Spleen (tissue), 11 donors: ENCODE results near the gene INO80. TPM values are rescaled to one million over a fixed set of nuclear protein-coding genes. Genes with fewer than 3 reads are reported as not detected.

Experiments
- DNase-seq: peaks from one replicate; pipeline ENCODE4 v3.0.0-alpha.2; 2020
- H3K27ac ChIP-seq, 8 donors: fragments of 200-600 bp; sonication (generic) in 7 of 8; 1 replicate in 4 of 8; 2 replicates in 4 of 8; pipeline versions ENCODE4 v1.5.0 to v1.8.0; 2016 to 2021; ENCODE audit warnings: inconsistent platforms in 4 of 8, mild to moderate bottlenecking in 4 of 8, moderate library complexity in 1 of 8
- H3K27me3 ChIP-seq, 7 donors: fragments of 200-600 bp; sonication (generic) in 6 of 7; replicated peaks in 1 of 7; 1 replicate in 4 of 7; 2 replicates in 3 of 7; pipeline versions ENCODE4 v1.5.0 to v1.8.0; 2016 to 2021; ENCODE audit warnings: inconsistent platforms in 3 of 7, mild to moderate bottlenecking in 1 of 7
- H3K36me3 ChIP-seq, 6 donors: fragments of 200-600 bp; sonication (generic) in 5 of 6; 1 replicate in 4 of 6; 2 replicates in 2 of 6; pipeline versions ENCODE4 v1.5.0 to v1.8.0; 2016 to 2021; ENCODE audit warnings: inconsistent platforms in 2 of 6
- H3K4me1 ChIP-seq, 6 donors: fragments of 200-600 bp; sonication (generic) in 5 of 6; 1 replicate in 3 of 6; 2 replicates in 3 of 6; pipeline versions ENCODE4 v1.5.0 to v1.8.0; 2016 to 2021; ENCODE audit warnings: inconsistent platforms in 3 of 6
- H3K4me3 ChIP-seq, 8 donors: fragments of 200-600 bp; sonication (generic) in 7 of 8; 1 replicate in 4 of 8; 2 replicates in 4 of 8; pipeline versions ENCODE4 v1.5.0 to v1.8.0; 2016 to 2021; ENCODE audit warnings: inconsistent platforms in 4 of 8, mild to moderate bottlenecking in 4 of 8, moderate library complexity in 2 of 8
- H3K9me3 ChIP-seq, 8 donors: fragments of 200-600 bp; sonication (generic) in 7 of 8; 1 replicate in 4 of 8; 2 replicates in 4 of 8; pipeline versions ENCODE4 v1.5.0 to v1.8.0; 2016 to 2021; ENCODE audit warnings: inconsistent platforms in 4 of 8
- POLR2A ChIP-seq, 3 donors: fragments of 450-650 bp; IDR thresholded peaks; one replicate each; pipeline ENCODE4 v1.5.1; 2017; ENCODE audit warnings: antibody characterized with exemption in 3 of 3, mild to moderate bottlenecking in 1 of 3
- POLR2AphosphoS5 ChIP-seq, 3 donors: sonication (generic); formaldehyde crosslinking; IDR thresholded peaks; one replicate each; pipeline ENCODE4 v1.5.1; 2017; ENCODE audit warnings: antibody characterized with exemption in 3 of 3
- WGBS, 5 donors: extraction: QIAGEN DNeasy Blood & Tissue Kit in 3 of 5; methylation state at CpG; one replicate each; pipeline versions ENCODE4 v1.1.5 to v1.1.7; 2013 to 2018; 5-methylcytosine and 5-hydroxymethylcytosine counted together
- intact Hi-C: fragments of 100-400 bp; cut with DNase I; formaldehyde crosslinking; loops from one replicate; pipeline ENCODE4 v1.15.0; 2023; ENCODE audit warnings: low total_unique reads
- polyA plus RNA-seq, 3 donors: library from polyadenylated mRNA; stranded (reverse); fragments of 200-250 nt; gene quantifications; one replicate each; pipeline ENCODE4 v1.2.1, GENCODE V29; 2013
- total RNA-seq, 7 donors: library from RNA; depleted of rRNA in 3 of 7; stranded (reverse); fragments of >200 nt in 3 of 7; fragmentation: NEBNext Ultra II Directional in 4 of 7; extraction: Animal tissue kit (Norgen Biotek cat#: 25700) in 4 of 7; gene quantifications; one replicate each; pipeline versions ENCODE4 v1.1.0 to v1.2.1, GENCODE V29; 2016 to 2021
- TF ChIP-seq, protein P1 (sequence below), 11 experiments: fragments of 200-600 bp in 7 of 11; fragments of 450-650 bp in 4 of 11; sonication (generic) in 4 of 11; IDR thresholded peaks in 8 of 11; conservative IDR thresholded peaks in 3 of 11; 1 replicate in 7 of 11; 2 replicates in 4 of 11; pipeline versions ENCODE4 v1.4.0 to v1.8.0; 2016 to 2021; ENCODE audit warnings: antibody characterized with exemption in 11 of 11, inconsistent platforms in 4 of 11, mild to moderate bottlenecking in 1 of 11
- donor health status: healthy with polysubstance abuse.
- donor health status: DM: no; HTN: no; CAD: no; lungs with moderate emphysema.
- donor health status: DM: no; HTN: no; CAD: no.
- donor health status: Bipolar disorder and iron deficiency.
- donor health status: healthy.
- donor health status: DM: no; HTN: no; CAD: no.
- donor health status: DM: yes; HTN: yes; CAD: no.

INO80 gene
- total and polyA plus RNA-seq, 10 donors = 5.2 to 39.4 (median 25.9) TPM

DNA sequence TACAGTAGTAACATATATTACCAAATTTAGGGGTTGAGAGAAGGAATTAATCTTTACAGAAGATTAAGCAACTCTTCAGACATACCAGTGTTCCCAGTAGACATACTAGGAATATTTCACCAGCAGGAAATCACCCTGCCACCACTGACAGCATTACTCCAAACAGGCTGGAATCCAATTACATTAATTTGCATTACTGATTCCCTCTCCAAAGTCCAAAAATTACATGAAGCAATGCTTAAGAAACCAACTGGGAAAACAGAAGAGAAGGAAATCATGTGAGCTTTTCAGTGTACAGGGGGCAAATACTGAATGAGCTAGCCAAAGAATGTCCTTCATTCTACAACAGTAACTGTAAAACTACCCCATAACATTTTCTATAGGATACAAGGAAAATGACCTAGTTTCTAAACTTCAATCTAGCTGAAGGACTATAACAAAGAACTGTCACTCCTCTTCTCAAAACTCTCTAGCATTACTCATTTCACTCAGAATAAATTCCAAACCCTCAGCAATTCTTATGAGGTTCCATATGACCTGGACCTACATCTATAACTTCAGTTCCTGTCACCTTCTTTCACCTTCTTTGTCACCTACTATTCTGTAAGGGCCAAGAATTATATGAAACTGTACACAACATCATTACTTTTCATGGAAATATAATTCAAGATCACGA, 72.7 kb downstream of the INO80 start:
- peaks cover 0 to 3% (median 0%) of the 10 kb centered on the region in 6 donors for H3K4me1 ChIP-seq
- intact Hi-C loops = no loop called here
- H3K27ac ChIP-seq = no peak overlapping the region
- H3K9me3 ChIP-seq = no peaks in the 10 kb centered on the region
- TF ChIP-seq POLR2A (IDR thresholded peaks at IDR 0.05) (no peak), POLR2AphosphoS5 (IDR thresholded peaks at IDR 0.05) (no peak)
- TF ChIP-seq, protein P1, sequence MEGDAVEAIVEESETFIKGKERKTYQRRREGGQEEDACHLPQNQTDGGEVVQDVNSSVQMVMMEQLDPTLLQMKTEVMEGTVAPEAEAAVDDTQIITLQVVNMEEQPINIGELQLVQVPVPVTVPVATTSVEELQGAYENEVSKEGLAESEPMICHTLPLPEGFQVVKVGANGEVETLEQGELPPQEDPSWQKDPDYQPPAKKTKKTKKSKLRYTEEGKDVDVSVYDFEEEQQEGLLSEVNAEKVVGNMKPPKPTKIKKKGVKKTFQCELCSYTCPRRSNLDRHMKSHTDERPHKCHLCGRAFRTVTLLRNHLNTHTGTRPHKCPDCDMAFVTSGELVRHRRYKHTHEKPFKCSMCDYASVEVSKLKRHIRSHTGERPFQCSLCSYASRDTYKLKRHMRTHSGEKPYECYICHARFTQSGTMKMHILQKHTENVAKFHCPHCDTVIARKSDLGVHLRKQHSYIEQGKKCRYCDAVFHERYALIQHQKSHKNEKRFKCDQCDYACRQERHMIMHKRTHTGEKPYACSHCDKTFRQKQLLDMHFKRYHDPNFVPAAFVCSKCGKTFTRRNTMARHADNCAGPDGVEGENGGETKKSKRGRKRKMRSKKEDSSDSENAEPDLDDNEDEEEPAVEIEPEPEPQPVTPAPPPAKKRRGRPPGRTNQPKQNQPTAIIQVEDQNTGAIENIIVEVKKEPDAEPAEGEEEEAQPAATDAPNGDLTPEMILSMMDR (IDR thresholded peaks at IDR 0.05 in 8 of 11, conservative IDR thresholded peaks at IDR 0.05 in 3 of 11) = no peak
- DNase-seq = no peak
- H3K27me3 ChIP-seq = no peaks in the 10 kb centered on the region
- no peak overlapping the region for H3K4me3 ChIP-seq
- peaks cover 0 to 100% (median 73%) of the 10 kb centered on the region in 6 donors for H3K36me3 ChIP-seq
- 83 to 91% (median 89%) methylated on average over 1 of the region's 1 CpG for WGBS, 5 donors

DNA sequence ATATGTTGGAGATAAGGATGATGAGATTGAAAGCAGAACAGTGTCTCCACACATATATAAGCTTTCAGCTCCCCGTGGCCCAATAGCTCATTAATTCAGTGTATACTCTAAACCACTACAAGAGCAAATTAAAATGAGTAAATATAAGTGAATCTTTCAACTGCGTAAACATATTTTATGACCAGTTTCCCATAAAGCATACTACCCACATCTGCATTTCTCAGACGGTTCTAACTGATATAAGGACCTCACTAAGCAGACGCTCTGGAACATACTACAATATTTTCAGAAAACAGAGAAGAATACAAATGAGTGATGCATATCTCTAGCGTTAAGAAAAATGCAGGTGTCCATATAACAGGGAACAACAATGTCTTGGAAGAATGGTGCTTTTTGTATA, 73.2 kb downstream of the INO80 start:
- DNase-seq = no peak
- Histone ChIP-seq H3K36me3 (peaks cover 0 to 97% (median 68%) of the 10 kb centered on the region in 6 donors), H3K9me3 (no peaks in the 10 kb centered on the region), H3K4me3 (no peak overlapping the region), H3K27me3 (no peaks in the 10 kb centered on the region), H3K27ac (no peak overlapping the region), H3K4me1 (peaks cover 0 to 3% (median 0%) of the 10 kb centered on the region in 6 donors)
- TF ChIP-seq POLR2AphosphoS5 (IDR thresholded peaks at IDR 0.05) = no peak
- no peak for TF ChIP-seq POLR2A (IDR thresholded peaks at IDR 0.05)
- TF ChIP-seq, protein P1 (IDR thresholded peaks at IDR 0.05 in 8 of 11, conservative IDR thresholded peaks at IDR 0.05 in 3 of 11) = no peak
- WGBS, 5 donors = 86 to 91% (median 88%) methylated on average over 5 of the region's 5 CpGs
- intact Hi-C loops = no loop called here

- no peaks in the 10 kb centered on the region for H3K9me3 ChIP-seq
- H3K27me3 ChIP-seq = no peaks in the 10 kb centered on the region
- peaks cover 0 to 77% (median 33%) of the 10 kb centered on the region in 6 donors for H3K36me3 ChIP-seq
- H3K27ac ChIP-seq = no peak overlapping the region
- H3K4me1 ChIP-seq = peaks cover 0 to 3% (median 0%) of the 10 kb centered on the region in 6 donors
- no peak for DNase-seq
- no peak overlapping the region for H3K4me3 ChIP-seq
- intact Hi-C loops = no loop called here
- TF ChIP-seq, protein P1 (IDR thresholded peaks at IDR 0.05 in 8 of 11, conservative IDR thresholded peaks at IDR 0.05 in 3 of 11) = no peak
- TF ChIP-seq POLR2A (IDR thresholded peaks at IDR 0.05) = no peak
- no peak for TF ChIP-seq POLR2AphosphoS5 (IDR thresholded peaks at IDR 0.05)
Observed at GRCh38 chr15:41039121-41039520, 77.0 kb downstream of the INO80 start.

- intact Hi-C loops = no loop called here
- no peaks in the 10 kb centered on the region for H3K9me3 ChIP-seq
- H3K36me3 ChIP-seq = peaks cover 0 to 68% (median 8%) of the 10 kb centered on the region in 6 donors
- H3K27ac ChIP-seq = no peak overlapping the region
- peaks cover 0 to 16% (median 2%) of the 10 kb centered on the region in 6 donors for H3K4me1 ChIP-seq
- no peak for DNase-seq
- no peak overlapping the region for H3K4me3 ChIP-seq
- no peaks in the 10 kb centered on the region for H3K27me3 ChIP-seq
- no peak for TF ChIP-seq POLR2AphosphoS5 (IDR thresholded peaks at IDR 0.05)
- WGBS, 5 donors = 91 to 100% (median 95%) methylated on average over 1 of the region's 1 CpG
Observed at GRCh38 chr15:41032079-41032328, 84.1 kb downstream of the INO80 start.
